Measurements from ENCODE around the gene CTH.
A peak's percentile ranks its signal among the peaks of the same experiment; 100 is the strongest.
"Not testable (repeated sequence)": the region's sequence is repeated elsewhere in the genome, so short reads cannot be mapped to it uniquely, and the experiment has no call there.

CTH gene

GRCh38 chr1:70443739-70444138, 32.7 kb downstream of the CTH start:
- DNase-seq (ENCODE audit: low read depth, low spot score) = no peak
- in situ Hi-C loops (cut with HindIII; ENCODE audit: low sequenced_read_pairs) = no loop called here
- H3K4me3 ChIP-seq (ENCODE audit: low read depth, low read length) = no peak overlapping the region
- TF ChIP-seq CTCF (IDR thresholded peaks at IDR 0.05; ENCODE audit: low read depth, low read length) = no peak

GRCh38 chr1:70449049-70449448, 38.0 kb downstream of the CTH start:
- no peak for DNase-seq (ENCODE audit: low read depth, low spot score)
- no peak overlapping the region for H3K4me3 ChIP-seq (ENCODE audit: low read depth, low read length)
- no peak for TF ChIP-seq CTCF (IDR thresholded peaks at IDR 0.05; ENCODE audit: low read depth, low read length)
- in situ Hi-C loops (cut with HindIII; ENCODE audit: low sequenced_read_pairs) = no loop called here

- H3K4me3 ChIP-seq (ENCODE audit: low read depth, low read length); in situ Hi-C loops (cut with HindIII; ENCODE audit: low sequenced_read_pairs); DNase-seq (ENCODE audit: low read depth, low spot score): not testable (repeated sequence)
Observed at GRCh38 chr1:70452164-70452939, 41.3 kb downstream of the CTH start.

GRCh38 chr1:70455291-70455690, 44.2 kb downstream of the CTH start:
- H3K4me3 ChIP-seq (ENCODE audit: low read depth, low read length) = no peak overlapping the region
- no peak for TF ChIP-seq CTCF (IDR thresholded peaks at IDR 0.05; ENCODE audit: low read depth, low read length)
- DNase-seq (ENCODE audit: low read depth, low spot score) = no peak
- in situ Hi-C loops (cut with HindIII; ENCODE audit: low sequenced_read_pairs) = no loop called here

GRCh38 chr1:70458131-70458530, 47.1 kb downstream of the CTH start:
- H3K4me3 ChIP-seq (ENCODE audit: low read depth, low read length) = no peak overlapping the region
- peak; percentile 5 for DNase-seq (ENCODE audit: low read depth, low spot score)
- in situ Hi-C loops (cut with HindIII; ENCODE audit: low sequenced_read_pairs) = no loop called here
- no peak for TF ChIP-seq CTCF (IDR thresholded peaks at IDR 0.05; ENCODE audit: low read depth, low read length)

GRCh38 chr1:70459496-70460225, 48.6 kb downstream of the CTH start:
- no peak for TF ChIP-seq CTCF (IDR thresholded peaks at IDR 0.05; ENCODE audit: low read depth, low read length)
- in situ Hi-C loops (cut with HindIII; ENCODE audit: low sequenced_read_pairs) = no loop called here
- DNase-seq (ENCODE audit: low read depth, low spot score) = peak; percentile 45
- no peak overlapping the region for H3K4me3 ChIP-seq (ENCODE audit: low read depth, low read length)

- in situ Hi-C loops (cut with HindIII; ENCODE audit: low sequenced_read_pairs); H3K4me3 ChIP-seq (ENCODE audit: low read depth, low read length); DNase-seq (ENCODE audit: low read depth, low spot score): not testable (repeated sequence)
Observed at GRCh38 chr1:70460740-70461713, 50.0 kb downstream of the CTH start.

Measured in astrocyte of the spinal cord (primary cell).